Hepatocyte (in vitro differentiated cells): ENCODE data around the gene CFAP77. TPM values are rescaled to one million over a fixed set of nuclear protein-coding genes. Genes with fewer than 3 reads are reported as not detected.
A peak's percentile ranks its signal among the peaks of the same experiment; 100 is the strongest.

Experiments
- DNase-seq: peaks from one replicate; pipeline ENCODE4 v3.0.0-alpha.2; 2016; ENCODE audit warnings: low spot score
- H2AFZ ChIP-seq: fragments of 200-600 bp; sonication (generic); 2 replicates; pipeline ENCODE4 v1.6.0; 2016; ENCODE audit warnings: antibody characterized with exemption, mild to moderate bottlenecking
- H3K27ac ChIP-seq: fragments of 200-600 bp; sonication (generic); 2 replicates; pipeline ENCODE4 v1.5.1; 2016; ENCODE audit warnings: mild to moderate bottlenecking
- H3K27me3 ChIP-seq: fragments of 200-600 bp; sonication (generic); 2 replicates; pipeline ENCODE4 v1.6.1; 2016
- H3K36me3 ChIP-seq: fragments of 200-600 bp; sonication (generic); replicated peaks from 2 replicates; pipeline ENCODE4 v1.5.1; 2016; ENCODE audit warnings: low read depth; ENCODE audit not compliant: insufficient read depth
- H3K4me1 ChIP-seq: fragments of 200-600 bp; sonication (generic); 2 replicates; pipeline ENCODE4 v1.5.1; 2016; ENCODE audit warnings: mild to moderate bottlenecking, moderate library complexity; ENCODE audit not compliant: insufficient read depth
- H3K4me2 ChIP-seq: fragments of 200-600 bp; sonication (generic); 2 replicates; pipeline ENCODE4 v1.6.0; 2016
- H3K4me3 ChIP-seq: fragments of 200-600 bp; sonication (generic); 2 replicates; pipeline ENCODE4 v1.5.1; 2016; ENCODE audit warnings: mild to moderate bottlenecking
- H3K79me2 ChIP-seq: fragments of 200-600 bp; sonication (generic); 2 replicates; pipeline ENCODE4 v1.6.0; 2017; ENCODE audit warnings: mild to moderate bottlenecking
- H3K9me2 ChIP-seq: fragments of 200-600 bp; sonication (generic); replicated peaks from 2 replicates; pipeline ENCODE4 v1.6.0; 2017; ENCODE audit warnings: mild to moderate bottlenecking; ENCODE audit not compliant: insufficient read depth
- H3K9me3 ChIP-seq: fragments of 200-600 bp; sonication (generic); 2 replicates; pipeline ENCODE4 v1.5.1; 2016; ENCODE audit warnings: low read depth, mild to moderate bottlenecking
- H4K20me1 ChIP-seq: fragments of 200-600 bp; sonication (generic); 2 replicates; pipeline ENCODE4 v1.6.0; 2016; ENCODE audit warnings: mild to moderate bottlenecking; ENCODE audit not compliant: insufficient read depth, poor library complexity, severe bottlenecking
- CTCF ChIP-seq: fragments of 200-600 bp; sonication (generic); IDR thresholded peaks from 2 replicates; pipeline ENCODE4 v1.5.1; 2016; ENCODE audit warnings: antibody characterized with exemption, mild to moderate bottlenecking; ENCODE audit not compliant: poor library complexity
- EZH2 ChIP-seq: fragments of 200-600 bp; sonication (generic); IDR thresholded peaks from 2 replicates; pipeline ENCODE4 v1.6.1; 2016; ENCODE audit warnings: antibody characterized with exemption, mild to moderate bottlenecking, borderline replicate concordance
- EZH2phosphoT487 ChIP-seq: fragments of 200-600 bp; sonication (generic); IDR thresholded peaks from one replicate; pipeline ENCODE4 v1.6.1; 2018; ENCODE audit warnings: antibody characterized with exemption, mild to moderate bottlenecking, low read depth, moderate library complexity; ENCODE audit not compliant: unreplicated experiment, severe bottlenecking
- WGBS: methylation state at CpG from one replicate; pipeline ENCODE4 v1.1.6; 2016; ENCODE audit warnings: low lambda C conversion rate; ENCODE audit errors: missing lambda C conversion rate; 5-methylcytosine and 5-hydroxymethylcytosine counted together
- polyA plus RNA-seq: library from polyadenylated mRNA; unstranded; fragments of >200 nt; fragmentation: Nextera tagmentation; extraction: Ambion mirVana; gene quantifications from 2 replicates; pipeline ENCODE4 v1.2.1, GENCODE V29; 2016
- total RNA-seq: library from RNA; depleted of rRNA; stranded (reverse); fragments of >200 nt; gene quantifications from 2 replicates; pipeline ENCODE4 v1.2.3, GENCODE V29; 2014

CFAP77 gene
- total and polyA plus RNA-seq, 2 experiments from 2014 or later, result 0.70 to 1.2 TPM

GRCh38 chr9:132582276-132582785, 172.3 kb downstream of the CFAP77 start, which contains the start of gene BARHL1:
TSS of gene BARHL1 (plus strand) at chr9:132582606. CDS start at chr9:132582798, 192 bp downstream.
- Histone ChIP-seq H3K27ac (no peak within 1 kb of the TSS), H4K20me1 (peaks cover 3% of the 10 kb centered on the region), H3K9me2 (no peaks in the 10 kb centered on the region), H3K27me3 (peaks cover 96% of the 10 kb centered on the region), H3K9me3 (no peaks in the 10 kb centered on the region), H3K79me2 (no peaks in the 10 kb centered on the region), H3K36me3 (no peaks in the 10 kb centered on the region), H3K4me3 (peak within 1 kb of the TSS; percentile 36), H3K4me1 (no peaks in the 10 kb centered on the region), H2AFZ (no peak within 1 kb of the TSS), H3K4me2 (peak within 1 kb of the TSS; percentile 94)
- DNase-seq, result no peak
- WGBS, result 14% methylated on average over 20 of the region's 36 CpGs
- TF ChIP-seq EZH2phosphoT487, result no peak
- TF ChIP-seq CTCF, result no peak
- TF ChIP-seq EZH2, result no peak

DNA sequence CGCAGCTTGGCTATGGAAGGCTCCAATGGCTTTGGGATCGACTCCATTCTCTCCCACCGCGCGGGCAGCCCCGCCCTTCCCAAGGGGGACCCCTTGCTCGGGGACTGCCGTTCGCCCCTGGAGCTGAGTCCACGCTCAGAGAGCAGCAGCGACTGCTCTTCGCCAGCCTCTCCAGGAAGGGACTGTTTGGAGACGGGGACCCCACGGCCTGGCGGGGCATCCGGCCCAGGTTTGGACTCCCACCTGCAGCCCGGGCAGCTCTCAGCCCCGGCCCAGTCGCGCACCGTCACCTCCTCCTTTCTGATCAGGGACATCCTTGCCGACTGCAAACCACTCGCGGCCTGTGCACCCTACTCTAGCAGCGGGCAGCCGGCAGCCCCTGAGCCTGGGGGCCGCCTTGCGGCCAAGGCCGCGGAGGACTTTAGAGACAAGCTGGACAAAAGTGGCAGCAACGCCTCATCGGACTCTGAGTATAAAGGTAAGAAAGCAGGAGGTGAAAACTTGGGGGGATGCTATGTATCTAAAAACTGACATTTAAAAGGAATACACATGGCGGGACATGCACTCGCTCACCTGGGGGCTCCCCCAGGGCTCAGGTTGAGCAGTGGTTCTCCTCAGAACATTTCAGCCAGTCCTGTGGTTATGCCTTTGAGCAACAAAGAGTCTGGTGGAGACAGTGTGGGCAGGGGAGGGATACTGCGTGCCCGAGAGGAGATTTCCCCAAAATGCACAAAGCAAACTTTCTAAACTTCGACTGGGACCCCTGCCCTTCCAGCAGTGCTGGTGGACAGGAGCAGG, 173.0 kb downstream of the CFAP77 start:
- no peak for DNase-seq
- TF ChIP-seq CTCF (no peak), EZH2 (no peak), EZH2phosphoT487 (no peak)
- Histone ChIP-seq H3K9me3 (no peaks in the 10 kb centered on the region), H3K27ac (no peak overlapping the region), H2AFZ (no peak overlapping the region), H3K4me3 (no peak overlapping the region), H4K20me1 (peaks cover 3% of the 10 kb centered on the region), H3K4me1 (no peaks in the 10 kb centered on the region), H3K4me2 (no peak overlapping the region), H3K27me3 (peaks cover 97% of the 10 kb centered on the region), H3K9me2 (no peaks in the 10 kb centered on the region), H3K79me2 (no peaks in the 10 kb centered on the region), H3K36me3 (no peaks in the 10 kb centered on the region)
- WGBS, result 44% methylated on average over 26 of the region's 37 CpGs

GRCh38 chr9:132583584-132584304, 173.7 kb downstream of the CFAP77 start:
- Histone ChIP-seq H3K4me1 (no peaks in the 10 kb centered on the region), H3K4me2 (no peak overlapping the region), H3K79me2 (no peaks in the 10 kb centered on the region), H3K4me3 (no peak overlapping the region), H3K9me2 (no peaks in the 10 kb centered on the region), H4K20me1 (peaks cover 3% of the 10 kb centered on the region), H3K27ac (no peak overlapping the region), H2AFZ (no peak overlapping the region), H3K36me3 (no peaks in the 10 kb centered on the region), H3K9me3 (no peaks in the 10 kb centered on the region), H3K27me3 (peaks cover 97% of the 10 kb centered on the region)
- TF ChIP-seq EZH2phosphoT487, result no peak
- 18% methylated on average over 8 of the region's 8 CpGs for WGBS
- DNase-seq, result no peak
